ENCODE results near the gene NPFF. TPM values are rescaled to one million over a fixed set of nuclear protein-coding genes. Genes with fewer than 3 reads are reported as not detected.

Gene NPFF
- total RNA-seq, 1 donor from 2014 or later, result not detected

GRCh38 chr12:53480491-53481442 lies 26.5 kb downstream of the NPFF start:
- H3K9me3 Mint-ChIP-seq (ENCODE audit: unreplicated experiment), result no peaks in the 10 kb centered on the region
- peaks cover 40% of the 10 kb centered on the region for H3K36me3 Mint-ChIP-seq (ENCODE audit: low read depth, unreplicated experiment)
- H3K4me3 Mint-ChIP-seq (ENCODE audit: unreplicated experiment), result no peak overlapping the region
- no peak overlapping the region for H3K27ac Mint-ChIP-seq (ENCODE audit: unreplicated experiment)
- peaks cover 2% of the 10 kb centered on the region for H3K4me1 Mint-ChIP-seq (ENCODE audit: unreplicated experiment)
- DNase-seq (ENCODE audit: low spot score), result no peak
- peaks cover 19% of the 10 kb centered on the region for H3K27me3 Mint-ChIP-seq (ENCODE audit: unreplicated experiment)
- no peak for TF ChIP-seq CTCF (IDR thresholded peaks at IDR 0.05; ENCODE audit: unreplicated experiment)

DNA sequence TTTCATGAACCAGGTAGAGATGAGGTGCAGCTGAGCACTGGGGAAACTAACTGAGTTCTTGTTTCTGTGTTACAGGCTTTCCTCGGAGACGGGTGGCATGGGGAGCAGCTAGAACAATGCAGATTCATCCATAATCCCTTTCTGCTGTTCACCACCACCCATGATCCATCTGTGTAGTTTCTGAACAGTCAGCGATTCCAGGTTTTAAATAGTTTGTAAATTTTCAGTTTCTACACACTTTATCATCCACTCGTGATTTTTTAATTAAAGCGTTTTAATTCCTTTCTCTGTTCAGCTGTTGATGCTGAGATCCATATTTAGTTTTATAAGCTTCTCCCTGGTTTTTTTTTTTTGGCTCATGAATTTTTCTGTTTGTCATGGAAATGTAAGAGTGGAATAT lies 28.0 kb downstream of the NPFF start:
- H3K4me3 Mint-ChIP-seq (ENCODE audit: unreplicated experiment), result no peak overlapping the region
- no peak overlapping the region for H3K27ac Mint-ChIP-seq (ENCODE audit: unreplicated experiment)
- TF ChIP-seq CTCF (IDR thresholded peaks at IDR 0.05; ENCODE audit: unreplicated experiment), result no peak
- no peak for DNase-seq (ENCODE audit: low spot score)
- peaks cover 7% of the 10 kb centered on the region for H3K4me1 Mint-ChIP-seq (ENCODE audit: unreplicated experiment)
- no peaks in the 10 kb centered on the region for H3K9me3 Mint-ChIP-seq (ENCODE audit: unreplicated experiment)
- H3K27me3 Mint-ChIP-seq (ENCODE audit: unreplicated experiment), result peaks cover 12% of the 10 kb centered on the region
- H3K36me3 Mint-ChIP-seq (ENCODE audit: low read depth, unreplicated experiment), result peaks cover 45% of the 10 kb centered on the region

DNA sequence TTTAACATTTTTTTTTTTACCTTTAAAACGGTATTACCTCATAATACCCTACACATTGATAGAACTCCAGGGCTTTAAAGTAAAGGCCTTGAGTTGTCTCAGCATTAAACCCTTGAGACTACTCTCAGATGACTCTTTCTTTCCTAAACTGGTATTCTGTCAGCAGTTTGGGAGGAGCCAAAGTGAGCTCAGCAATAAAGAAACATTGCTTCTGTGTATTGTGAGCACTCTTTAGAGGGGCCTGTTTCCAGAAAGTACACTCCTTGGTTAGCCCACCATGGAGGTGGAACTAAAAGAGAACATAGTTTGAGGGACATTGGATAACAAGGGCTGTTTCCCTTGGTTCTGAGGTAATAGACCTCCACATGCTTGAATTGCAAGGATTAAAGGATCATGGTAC lies 28.4 kb downstream of the NPFF start:
- no peaks in the 10 kb centered on the region for H3K9me3 Mint-ChIP-seq (ENCODE audit: unreplicated experiment)
- peaks cover 8% of the 10 kb centered on the region for H3K27me3 Mint-ChIP-seq (ENCODE audit: unreplicated experiment)
- H3K4me1 Mint-ChIP-seq (ENCODE audit: unreplicated experiment), result peaks cover 7% of the 10 kb centered on the region
- no peak overlapping the region for H3K27ac Mint-ChIP-seq (ENCODE audit: unreplicated experiment)
- no peak for TF ChIP-seq CTCF (IDR thresholded peaks at IDR 0.05; ENCODE audit: unreplicated experiment)
- no peak overlapping the region for H3K4me3 Mint-ChIP-seq (ENCODE audit: unreplicated experiment)
- H3K36me3 Mint-ChIP-seq (ENCODE audit: low read depth, unreplicated experiment), result peaks cover 46% of the 10 kb centered on the region
- no peak for DNase-seq (ENCODE audit: low spot score)

GRCh38 chr12:53476769-53477209 lies 30.5 kb downstream of the NPFF start:
- peaks cover 1% of the 10 kb centered on the region for H3K27me3 Mint-ChIP-seq (ENCODE audit: unreplicated experiment)
- peak overlapping the region; percentile 52 for H3K4me3 Mint-ChIP-seq (ENCODE audit: unreplicated experiment)
- H3K9me3 Mint-ChIP-seq (ENCODE audit: unreplicated experiment), result no peaks in the 10 kb centered on the region
- no peak overlapping the region for H3K27ac Mint-ChIP-seq (ENCODE audit: unreplicated experiment)
- peaks cover 40% of the 10 kb centered on the region for H3K36me3 Mint-ChIP-seq (ENCODE audit: low read depth, unreplicated experiment)
- DNase-seq (ENCODE audit: low spot score), result peak; percentile 30
- peak; percentile 26 for TF ChIP-seq CTCF (IDR thresholded peaks at IDR 0.05; ENCODE audit: unreplicated experiment)
- H3K4me1 Mint-ChIP-seq (ENCODE audit: unreplicated experiment), result peaks cover 8% of the 10 kb centered on the region

GRCh38 chr12:53474819-53475218 lies 32.5 kb downstream of the NPFF start:
- Mint-ChIP-seq H3K27ac (ENCODE audit: unreplicated experiment) (no peak overlapping the region), H3K36me3 (ENCODE audit: low read depth, unreplicated experiment) (peaks cover 48% of the 10 kb centered on the region), H3K4me1 (ENCODE audit: unreplicated experiment) (peaks cover 11% of the 10 kb centered on the region), H3K9me3 (ENCODE audit: unreplicated experiment) (no peaks in the 10 kb centered on the region), H3K4me3 (ENCODE audit: unreplicated experiment) (peak overlapping the region; percentile 11), H3K27me3 (ENCODE audit: unreplicated experiment) (no peaks in the 10 kb centered on the region)
- no peak for TF ChIP-seq CTCF (IDR thresholded peaks at IDR 0.05; ENCODE audit: unreplicated experiment)
- DNase-seq (ENCODE audit: low spot score), result no peak
